HG03025 (cell line): ENCODE measurements around the gene ZNF12.
"Not testable (repeated sequence)": the region's sequence is repeated elsewhere in the genome, so short reads cannot be mapped to it uniquely, and the experiment has no call there.

Experiments used
- ATAC-seq: cut with Tn5 transposase; IDR thresholded peaks from one replicate; pipeline ENCODE4 v1.9.1; 2021; ENCODE audit warnings: mild to moderate bottlenecking, moderate library complexity; ENCODE audit not compliant: unreplicated experiment, low FRiP score

ZNF12 gene

DNA sequence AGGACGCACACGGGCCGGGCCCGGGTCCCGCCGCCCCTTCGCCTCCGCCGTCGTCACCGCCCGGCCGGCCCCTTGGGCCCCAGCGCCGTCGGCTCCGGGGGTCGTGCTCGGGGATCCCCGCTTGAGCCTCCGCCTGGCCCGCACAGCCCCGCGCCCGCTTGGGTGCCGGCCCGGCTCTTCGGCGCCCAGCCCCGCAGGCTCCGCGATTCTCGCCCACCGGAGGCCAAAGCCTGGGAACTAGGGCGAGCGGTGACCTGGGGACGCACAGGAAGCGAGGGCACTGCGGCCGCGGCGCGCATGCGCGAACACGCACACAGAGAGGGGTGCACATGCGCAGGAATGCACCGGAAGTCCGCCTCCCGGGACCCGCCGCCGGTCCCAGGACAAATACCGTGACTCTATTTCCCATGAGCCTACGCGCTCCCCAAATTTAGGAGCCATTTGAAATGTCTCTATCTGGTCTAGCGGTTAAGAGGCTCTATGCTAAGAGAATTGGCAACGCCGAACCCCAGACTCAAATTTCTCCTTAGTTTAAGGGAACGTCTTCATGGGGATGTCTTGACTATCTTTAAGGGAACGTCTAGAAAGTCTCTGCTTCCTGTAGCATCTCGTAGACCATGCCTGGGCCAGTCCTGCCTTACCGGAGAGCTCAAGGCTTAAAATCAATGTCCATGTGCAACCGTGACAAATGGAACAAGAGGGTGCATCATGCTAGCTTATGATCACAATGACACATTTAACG, at the start of gene ZNF12:
ZNF12 (minus strand) TSS at position 282 of the 742 bp plus-strand sequence. CDS start 1,774 bp downstream, outside the sequence.
- ATAC-seq, result peak; percentile 86

DNA sequence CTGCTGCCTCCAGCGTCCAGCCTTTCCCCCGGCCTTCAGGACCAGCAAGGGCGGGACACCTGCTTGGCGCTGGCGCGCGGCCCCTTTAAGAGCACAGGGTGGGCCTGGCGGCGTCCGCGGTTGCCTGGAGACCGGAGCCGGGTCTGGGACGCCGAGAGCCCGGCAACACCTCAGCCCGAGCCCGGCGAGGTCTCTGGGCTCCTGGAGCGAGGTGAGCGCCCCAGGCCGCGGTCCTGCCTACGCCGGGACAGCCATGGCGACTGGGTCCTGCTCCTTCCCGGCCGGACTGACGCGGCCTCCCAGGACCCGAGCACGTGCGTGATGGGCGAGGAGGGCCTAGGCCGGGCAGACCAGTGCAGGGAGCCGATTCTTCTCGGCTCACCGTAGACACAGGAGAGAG, 47.2 kb upstream of the ZNF12 start, which contains the start of gene RSPH10B2:
RSPH10B2 (plus strand) TSS at position 140 of the 400 bp plus-strand sequence. CDS start 3,575 bp downstream, outside the sequence.
- not testable (repeated sequence) for ATAC-seq

DNA sequence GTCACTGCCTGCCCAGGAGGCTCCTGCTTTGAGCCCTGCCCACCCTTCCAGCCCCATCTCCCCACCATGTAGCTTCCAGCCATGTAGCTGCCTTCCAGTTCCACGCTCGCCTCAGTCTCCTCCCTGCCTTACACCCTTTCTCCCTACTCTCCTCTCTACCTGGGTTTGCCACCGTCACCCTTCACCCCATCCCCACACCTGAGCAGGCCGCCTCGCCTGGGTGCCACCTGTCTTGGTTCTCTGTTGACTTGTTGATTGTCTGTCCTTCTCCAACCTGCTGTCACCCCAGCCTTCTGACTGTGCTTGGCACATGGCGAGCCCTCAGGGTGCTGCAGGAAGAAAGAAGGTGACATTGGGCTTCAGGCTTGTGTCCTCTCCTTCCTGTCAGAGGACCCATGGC, 43.4 kb upstream of the ZNF12 start:
- not testable (repeated sequence) for ATAC-seq

DNA sequence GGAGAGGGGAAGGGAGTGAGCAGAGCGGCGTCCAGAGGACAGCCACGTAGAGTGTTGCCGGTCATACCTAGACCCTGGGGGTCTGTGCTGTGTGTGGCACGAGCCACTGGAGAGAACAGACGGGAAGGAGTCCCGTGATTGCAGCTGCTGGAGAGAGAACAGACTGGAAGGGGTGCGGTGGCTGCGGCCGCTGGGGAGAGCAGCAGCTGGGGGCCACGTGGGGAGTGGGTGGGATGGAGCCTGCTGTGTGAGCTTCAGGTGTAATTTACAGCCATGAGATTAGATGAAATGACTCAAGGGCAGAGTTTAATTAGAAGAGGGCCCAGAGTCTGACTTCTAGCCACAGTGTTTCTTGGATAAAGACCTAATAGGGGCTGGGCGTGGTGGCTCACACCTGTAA, 42.6 kb upstream of the ZNF12 start:
- not testable (repeated sequence) for ATAC-seq

DNA sequence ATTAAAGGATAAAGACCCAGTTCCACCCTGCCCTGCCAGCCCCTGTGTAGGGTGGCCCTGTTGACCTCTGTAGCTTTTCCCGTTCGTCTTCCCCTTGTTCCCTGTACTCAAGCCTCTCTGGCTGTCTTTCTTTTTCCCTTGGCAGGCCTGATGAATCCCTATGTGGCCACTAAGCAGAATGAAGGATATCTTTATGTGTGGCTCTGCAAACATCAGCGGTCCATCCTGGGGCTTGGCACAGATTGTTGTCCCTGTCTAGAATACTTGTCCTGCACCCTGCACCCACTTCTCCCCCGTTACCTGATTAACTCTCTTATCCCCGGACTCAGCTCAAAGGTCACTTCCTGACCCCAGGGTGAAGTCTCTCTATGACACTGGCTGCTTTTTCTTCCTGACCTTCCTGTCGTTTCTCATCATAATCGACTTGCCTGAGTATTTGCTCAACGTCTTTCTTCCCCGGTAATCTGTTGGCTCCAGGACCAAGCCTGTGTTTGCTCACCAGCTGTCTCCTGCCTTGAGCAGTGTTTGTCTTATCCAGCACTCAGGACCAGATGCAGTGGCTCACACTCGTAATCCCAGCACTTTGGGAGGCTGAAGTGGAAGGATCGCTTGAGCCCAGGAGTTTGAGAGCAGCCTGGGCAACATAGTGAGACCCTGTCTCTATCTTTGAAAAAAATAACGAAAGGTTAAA, 37.8 kb upstream of the ZNF12 start:
- ATAC-seq, result not testable (repeated sequence)

DNA sequence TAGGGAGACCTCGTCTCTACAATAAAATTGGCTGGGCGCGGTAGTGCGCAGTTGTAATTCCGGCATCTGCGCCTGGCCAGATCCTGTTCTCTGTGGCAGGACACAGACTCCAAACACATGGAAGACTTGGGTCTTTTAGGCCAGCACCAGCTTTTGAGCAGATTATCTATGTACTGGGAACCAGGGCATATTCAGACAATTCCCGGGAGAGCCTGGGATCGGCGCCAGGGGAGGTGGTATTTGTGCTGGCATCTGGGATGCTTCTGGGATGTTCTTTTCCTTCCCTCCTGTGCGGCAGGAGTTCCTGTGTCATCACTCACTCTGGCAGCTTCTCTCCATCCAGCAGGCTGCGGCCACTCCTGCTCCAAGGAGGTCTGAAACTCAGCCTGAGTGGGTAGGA, 31.7 kb upstream of the ZNF12 start:
- not testable (repeated sequence) for ATAC-seq

DNA sequence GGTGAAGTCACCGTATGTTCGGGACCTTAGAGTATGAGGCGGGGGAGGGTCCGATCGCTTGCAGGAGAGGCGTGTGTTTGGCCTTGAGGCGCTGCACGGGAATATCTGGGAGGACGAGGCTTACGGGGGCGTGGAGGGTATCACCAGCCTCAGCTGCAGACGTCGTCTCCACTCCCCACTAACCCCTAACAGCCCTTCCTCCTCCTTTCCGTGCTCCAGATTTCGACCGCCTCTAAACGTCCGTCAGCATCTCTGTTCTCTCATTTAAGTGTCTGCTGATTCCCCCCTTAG, 23.5 kb upstream of the ZNF12 start:
- no peak for ATAC-seq

DNA sequence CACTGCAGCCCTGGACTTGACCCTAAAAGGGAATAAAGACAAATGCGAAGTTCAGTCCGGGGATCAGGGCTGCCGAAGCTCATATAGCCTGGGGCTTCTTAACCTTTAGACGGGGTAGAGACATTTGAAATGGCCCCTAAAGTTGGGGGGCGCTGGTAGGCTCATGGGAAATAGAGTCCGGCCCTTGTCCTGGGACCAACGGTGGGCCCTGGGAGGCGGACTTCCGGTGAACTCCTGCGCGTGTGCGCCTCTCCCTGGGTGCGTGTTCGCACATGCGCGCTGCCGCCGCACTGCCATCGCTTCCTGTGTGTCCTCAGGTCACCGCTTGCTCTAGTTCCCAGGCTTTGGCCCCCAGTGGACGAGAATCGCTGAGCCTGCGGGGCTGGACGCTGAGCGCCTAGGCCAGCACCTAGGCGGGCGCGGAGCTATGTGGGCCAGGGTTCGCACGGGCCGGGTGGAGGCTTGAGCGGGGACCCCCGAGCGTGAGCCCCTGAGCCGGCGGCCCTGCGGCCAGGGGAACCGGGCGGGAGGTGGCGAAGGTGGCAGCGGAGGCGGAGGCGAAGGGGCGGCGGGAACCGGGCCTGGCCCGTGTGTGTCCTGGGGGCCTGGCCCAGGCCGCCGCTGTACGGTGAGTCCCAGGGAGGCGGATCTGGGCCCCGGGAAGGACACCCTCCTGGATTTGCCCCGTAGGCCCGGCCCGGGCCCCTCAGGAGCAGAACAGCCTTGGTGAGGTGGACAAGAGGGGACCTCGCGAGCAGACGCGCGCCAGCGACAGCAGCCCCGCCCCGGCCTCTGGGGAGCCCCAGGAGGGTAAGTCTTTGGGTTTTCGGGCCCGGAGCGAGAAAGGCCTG, 23.0 kb upstream of the ZNF12 start:
- peak; percentile 94 for ATAC-seq

DNA sequence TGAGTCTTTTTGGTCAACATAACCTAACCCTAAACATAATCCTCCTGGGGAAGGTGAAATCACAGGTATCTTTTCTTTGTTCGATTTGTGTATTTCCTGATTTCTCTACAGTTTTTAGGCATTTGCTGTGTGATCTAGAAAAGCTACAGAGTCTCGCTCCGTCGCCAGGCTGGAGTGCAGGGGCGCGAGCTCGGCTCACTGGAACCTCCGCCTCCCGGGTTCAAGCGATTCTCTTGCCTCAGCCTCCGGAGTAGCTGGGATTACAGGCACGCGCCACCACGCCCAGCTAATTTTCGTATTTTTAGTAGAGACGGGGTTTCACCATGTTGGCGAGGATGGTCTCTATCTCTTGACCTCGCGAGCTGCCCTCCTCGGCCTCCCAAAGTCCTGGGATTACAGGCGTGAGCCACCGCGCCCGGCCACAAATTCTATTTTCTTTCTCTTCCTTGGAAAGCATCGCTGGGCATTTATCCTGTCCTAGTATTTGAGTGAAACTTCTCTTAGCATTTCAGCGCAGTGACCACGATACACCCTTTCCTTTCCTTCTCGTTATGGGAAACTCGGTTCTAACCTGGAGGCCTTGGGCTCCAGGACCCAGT, 22.2 kb upstream of the ZNF12 start:
- not testable (repeated sequence) for ATAC-seq

DNA sequence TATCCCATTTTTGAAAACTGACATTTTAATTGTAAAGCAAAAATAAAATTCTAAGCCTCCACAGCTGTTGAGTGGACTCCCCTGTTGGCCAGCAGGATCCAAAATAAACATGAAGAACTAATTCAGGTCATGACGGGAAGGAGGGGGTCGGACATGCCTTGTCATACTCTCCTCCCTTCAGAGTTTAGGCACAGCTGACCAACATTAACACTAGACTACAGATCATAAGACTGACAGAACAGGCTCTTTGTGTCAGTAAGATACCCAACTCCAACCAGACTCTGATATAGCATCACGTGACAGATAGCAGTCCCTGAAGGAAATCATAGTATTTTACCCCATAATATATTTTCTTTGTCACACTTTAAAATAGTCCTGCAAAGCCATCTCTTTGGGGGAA, 20.9 kb upstream of the ZNF12 start:
- no peak for ATAC-seq

DNA sequence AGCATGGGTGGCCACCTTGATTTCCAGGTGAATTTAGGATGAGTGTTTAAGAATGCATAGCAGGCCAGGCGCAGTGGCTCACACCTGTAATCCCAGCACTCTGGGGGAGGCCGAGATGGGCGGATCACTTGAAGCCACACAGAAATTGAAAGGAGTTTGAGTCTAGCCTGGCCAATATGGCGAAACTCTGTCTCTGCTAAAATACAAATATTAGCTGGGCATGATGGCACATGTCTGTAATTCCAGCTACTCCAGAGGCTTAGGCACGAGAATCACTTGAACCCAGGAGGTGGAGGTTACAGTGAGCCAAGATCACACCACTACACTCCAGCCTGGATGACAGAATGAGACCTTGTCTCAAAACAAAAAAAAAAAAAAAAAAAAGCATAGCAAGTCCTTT, 19.6 kb upstream of the ZNF12 start:
- ATAC-seq, result not testable (repeated sequence)

DNA sequence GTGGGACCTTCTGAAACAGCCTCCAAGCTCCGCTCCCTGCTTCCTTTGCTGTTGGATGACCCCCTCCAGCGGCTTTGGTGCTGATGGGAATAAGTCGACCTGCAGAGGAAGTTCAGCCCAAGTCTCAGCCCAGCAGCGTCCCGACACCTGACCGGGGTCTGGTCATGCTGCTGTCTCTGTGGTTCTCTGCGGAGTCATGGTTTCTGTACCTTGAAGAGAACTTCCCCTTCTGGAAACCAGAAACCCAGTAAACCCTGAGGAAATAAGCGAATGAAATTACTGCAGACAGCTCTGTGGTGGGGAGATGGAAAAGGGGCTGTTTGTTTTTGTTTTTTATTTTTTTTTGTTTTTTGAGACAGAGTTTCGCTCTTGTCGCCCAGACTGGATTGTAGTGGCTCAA, 18.3 kb upstream of the ZNF12 start:
- no peak for ATAC-seq

DNA sequence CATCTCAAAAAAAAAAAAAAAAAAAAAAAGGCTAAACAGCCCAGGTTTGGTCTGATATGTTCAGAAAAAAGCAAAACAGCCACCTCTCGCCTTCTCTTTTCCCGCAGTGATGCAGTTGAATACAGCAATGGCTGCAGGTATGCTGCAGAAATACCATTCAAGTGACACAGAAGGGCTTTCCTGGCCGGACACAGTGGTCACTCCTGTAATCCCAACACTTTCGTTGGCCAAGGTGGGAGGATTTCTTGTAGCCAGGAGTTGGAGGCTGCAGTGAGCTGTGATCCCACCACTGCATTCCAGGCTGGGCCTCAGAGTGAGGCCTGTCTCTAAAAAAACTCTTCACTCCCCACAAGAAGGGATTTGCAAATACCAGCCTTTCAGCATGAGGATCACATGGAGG, 17.6 kb upstream of the ZNF12 start:
- ATAC-seq, result not testable (repeated sequence)

DNA sequence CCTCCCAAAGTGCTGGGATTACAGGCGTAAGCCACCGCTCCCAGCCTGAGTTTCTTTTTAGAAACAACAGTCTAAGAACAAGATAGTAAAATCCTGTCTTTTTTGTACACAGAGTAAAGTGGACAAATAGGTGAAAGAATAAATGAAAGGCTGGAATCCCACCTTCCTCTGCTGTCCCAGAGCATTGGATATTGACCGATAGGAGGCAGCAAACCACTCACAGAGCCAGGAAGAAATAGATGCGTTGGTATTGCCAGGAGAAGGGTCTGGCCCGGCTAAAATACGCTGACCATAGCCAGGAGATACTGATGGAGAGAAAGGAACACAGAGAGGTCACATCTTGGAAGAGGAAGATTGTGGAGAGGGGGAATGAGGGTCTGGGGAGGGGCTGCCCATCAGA, 11.4 kb upstream of the ZNF12 start:
- ATAC-seq, result no peak

DNA sequence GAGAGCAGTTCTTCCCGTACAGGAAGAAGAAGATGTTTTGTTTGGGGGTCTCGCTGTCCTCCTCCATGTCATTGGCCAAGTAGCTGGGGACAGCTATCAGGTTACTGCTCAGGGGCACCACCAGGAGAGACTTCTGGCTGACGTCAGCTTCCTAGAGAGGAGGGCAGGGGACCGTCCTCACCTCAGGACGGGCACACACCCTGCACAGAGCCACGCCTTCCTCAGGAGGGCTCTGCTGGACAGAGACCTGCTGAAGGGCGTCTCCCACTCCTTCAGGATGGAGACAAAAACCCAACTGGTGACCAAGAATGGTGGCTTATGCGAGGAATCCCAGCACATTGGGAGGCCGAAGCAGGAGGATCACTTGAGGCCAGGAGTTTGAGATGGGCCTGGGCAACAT, 9.2 kb upstream of the ZNF12 start:
- not testable (repeated sequence) for ATAC-seq

DNA sequence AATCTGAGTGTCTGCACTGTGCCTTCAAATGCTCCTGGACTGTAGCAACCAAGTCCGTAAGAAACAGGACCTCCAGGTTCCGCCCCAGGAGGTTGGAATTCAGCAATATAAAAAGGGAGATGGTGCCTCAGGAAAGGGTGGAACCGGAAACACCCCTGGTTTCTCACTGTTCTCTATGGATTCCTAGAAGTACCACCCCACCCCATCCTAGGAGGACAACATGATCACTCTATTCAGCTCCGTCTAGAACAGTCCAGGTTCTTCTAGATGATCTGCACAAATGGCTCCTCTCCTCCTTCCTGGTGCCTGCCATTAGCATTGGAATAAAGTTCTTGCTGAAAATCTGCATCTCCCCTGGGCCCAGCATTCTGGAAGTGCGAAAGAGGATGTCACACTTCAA, 7.6 kb upstream of the ZNF12 start:
- ATAC-seq, result no peak

DNA sequence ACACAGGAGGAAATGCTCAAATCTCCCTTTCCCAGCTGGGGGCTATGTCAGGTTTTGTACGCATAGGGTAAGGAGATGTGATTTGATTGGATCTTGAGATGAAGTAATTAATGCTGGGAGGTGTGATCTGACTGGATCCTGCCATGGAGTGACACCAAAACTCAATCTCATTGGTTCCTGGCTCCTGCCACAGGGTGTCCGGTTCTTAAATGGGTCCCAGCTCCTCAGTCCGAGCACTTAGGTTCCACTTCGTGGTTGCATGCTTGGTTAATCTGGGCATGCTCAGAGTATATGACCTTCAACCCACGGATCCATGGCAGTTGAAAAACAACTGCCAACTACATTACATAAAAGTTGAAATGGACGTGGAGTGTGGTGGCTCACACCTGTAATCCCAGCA, 3.1 kb upstream of the ZNF12 start:
- no peak for ATAC-seq

DNA sequence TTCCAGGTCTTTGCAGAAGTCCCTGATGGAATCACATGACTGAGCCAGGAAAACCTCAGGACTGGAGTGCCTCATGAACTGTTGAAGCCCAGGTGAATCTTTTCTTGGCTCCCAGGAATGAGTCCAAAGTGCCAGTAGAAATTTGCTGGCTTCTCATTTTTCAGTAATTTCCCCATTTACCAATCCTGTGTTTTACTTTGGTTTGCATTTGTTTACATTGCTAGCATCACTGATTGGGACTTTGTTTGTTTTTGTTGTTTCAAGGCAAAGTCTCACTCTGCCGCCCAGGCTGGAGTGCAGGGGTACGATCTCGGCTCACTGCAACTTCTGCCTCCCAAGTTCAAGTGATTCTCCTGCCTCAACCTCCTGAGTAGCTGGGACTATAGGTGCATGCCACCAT, 1.6 kb upstream of the ZNF12 start:
- ATAC-seq, result no peak

DNA sequence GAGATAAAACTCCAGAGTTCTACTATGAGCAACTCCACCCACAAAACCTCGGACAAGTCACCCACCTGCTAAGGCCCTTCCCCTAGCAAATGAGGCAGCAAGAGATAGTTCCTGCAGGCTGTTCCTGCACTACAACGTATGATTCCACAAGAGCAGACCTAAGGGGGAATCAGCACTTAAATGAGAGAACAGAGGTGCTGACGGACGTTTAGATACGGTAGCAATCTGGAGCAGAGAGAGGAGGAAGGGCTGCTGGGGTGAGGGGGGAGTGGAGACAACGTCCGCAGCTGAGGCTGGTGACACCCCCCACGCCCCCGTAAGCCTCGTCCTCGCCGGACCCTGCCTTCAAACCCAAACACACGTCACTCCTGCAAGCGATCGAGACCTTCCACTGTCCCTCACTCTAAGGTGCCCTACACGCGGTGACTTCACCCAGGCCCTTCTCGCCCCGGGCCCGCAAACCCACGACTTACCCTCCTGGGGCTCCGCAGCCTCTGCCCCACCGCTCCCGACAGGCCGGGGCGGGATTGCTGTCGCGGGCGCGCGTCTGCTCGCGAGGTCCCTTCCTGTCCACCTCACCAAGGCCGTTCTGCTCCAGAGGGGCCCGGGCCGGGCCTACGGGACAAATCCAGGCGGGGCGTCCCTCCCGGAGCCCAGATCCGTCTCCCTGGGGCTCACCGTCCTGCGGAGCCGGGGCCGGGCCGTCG, 635 bp downstream of the ZNF12 start:
- peak; percentile 33 for ATAC-seq

DNA sequence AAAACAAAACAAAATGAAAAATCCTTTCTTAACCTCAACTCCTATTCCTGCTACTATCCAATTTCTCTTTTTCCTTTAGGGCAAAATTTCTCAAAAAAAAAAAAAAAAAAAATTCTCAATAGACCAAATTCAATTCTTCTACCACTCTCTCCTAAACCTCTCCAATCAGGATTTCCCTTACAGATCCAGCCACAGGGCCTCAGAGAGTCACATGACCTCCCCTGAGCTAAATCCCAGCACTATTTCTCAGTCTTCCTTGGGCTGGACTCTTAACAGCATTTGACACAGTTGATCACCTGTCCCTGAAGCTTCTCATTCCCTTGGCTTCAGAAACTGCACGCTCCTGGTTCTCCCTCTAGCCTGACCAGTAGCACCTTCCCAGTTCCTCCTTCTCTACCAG, 4.9 kb downstream of the ZNF12 start:
- no peak for ATAC-seq
